GM10847 (cell line): ENCODE results near the gene TP53I13.
A peak's percentile ranks its signal among the peaks of the same experiment; 100 is the strongest.

Experiments used
- POLR2A ChIP-seq: IDR thresholded peaks from 2 replicates; pipeline ENCODE4 v1.6.1; 2011; ENCODE audit not compliant: insufficient read length; ENCODE audit errors: extremely low read depth

TP53I13 gene

DNA sequence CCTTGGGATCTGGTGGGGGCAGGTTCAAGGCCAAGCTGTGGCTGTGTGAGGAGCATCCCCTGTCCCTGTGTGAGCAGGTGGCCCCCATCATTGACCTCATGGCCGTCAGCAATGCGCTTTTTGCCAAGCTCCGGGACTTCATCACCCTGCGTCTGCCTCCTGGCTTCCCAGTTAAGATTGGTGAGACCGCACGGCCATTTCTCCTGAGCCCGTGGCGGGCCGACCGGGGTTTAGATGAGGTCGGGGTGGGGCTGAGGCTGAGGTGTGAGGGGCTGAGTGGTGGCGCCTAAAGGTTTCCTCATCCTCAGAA lies 43.5 kb downstream of the TP53I13 start:
- no peak for TF ChIP-seq POLR2A

- no peak for TF ChIP-seq POLR2A
Observed at GRCh38 chr17:29612404-29613280, 44.1 kb downstream of the TP53I13 start.

GRCh38 chr17:29613352-29613837 lies 44.9 kb downstream of the TP53I13 start:
- no peak for TF ChIP-seq POLR2A

- TF ChIP-seq POLR2A: no peak
Observed at GRCh38 chr17:29613856-29614255, 45.4 kb downstream of the TP53I13 start.

- TF ChIP-seq POLR2A: no peak
Observed at GRCh38 chr17:29614349-29615047, 46.0 kb downstream of the TP53I13 start.

- no peak for TF ChIP-seq POLR2A
Observed at GRCh38 chr17:29615048-29615385, 46.5 kb downstream of the TP53I13 start.

- TF ChIP-seq POLR2A: no peak
Observed at GRCh38 chr17:29615492-29616299, 47.2 kb downstream of the TP53I13 start.

GRCh38 chr17:29616300-29617048 lies 48.0 kb downstream of the TP53I13 start:
- no peak for TF ChIP-seq POLR2A

DNA sequence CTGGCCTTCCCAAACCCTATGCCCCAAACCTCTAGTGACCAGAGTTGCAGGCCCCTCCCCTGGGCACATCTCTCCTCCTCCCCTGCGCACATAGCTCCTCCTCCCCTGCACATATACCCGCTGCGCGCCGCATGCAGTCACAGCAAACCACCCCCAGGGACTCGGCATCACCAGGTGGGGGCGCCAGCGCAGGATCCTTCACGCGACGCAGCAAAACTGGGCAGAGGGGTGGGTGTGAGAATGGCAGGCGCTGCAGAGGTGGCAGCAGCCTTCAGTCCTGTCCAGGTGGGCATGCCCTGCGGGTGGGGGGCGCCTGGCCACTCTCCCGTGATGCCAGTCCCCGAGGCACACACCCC lies 48.6 kb downstream of the TP53I13 start:
- TF ChIP-seq POLR2A: no peak

- TF ChIP-seq POLR2A: peak; percentile 23
Observed at GRCh38 chr17:29617481-29618271, 49.2 kb downstream of the TP53I13 start.

GRCh38 chr17:29618272-29619065 lies 50.0 kb downstream of the TP53I13 start:
- no peak for TF ChIP-seq POLR2A

- no peak for TF ChIP-seq POLR2A
Observed at GRCh38 chr17:29619251-29619650, 50.8 kb downstream of the TP53I13 start.

DNA sequence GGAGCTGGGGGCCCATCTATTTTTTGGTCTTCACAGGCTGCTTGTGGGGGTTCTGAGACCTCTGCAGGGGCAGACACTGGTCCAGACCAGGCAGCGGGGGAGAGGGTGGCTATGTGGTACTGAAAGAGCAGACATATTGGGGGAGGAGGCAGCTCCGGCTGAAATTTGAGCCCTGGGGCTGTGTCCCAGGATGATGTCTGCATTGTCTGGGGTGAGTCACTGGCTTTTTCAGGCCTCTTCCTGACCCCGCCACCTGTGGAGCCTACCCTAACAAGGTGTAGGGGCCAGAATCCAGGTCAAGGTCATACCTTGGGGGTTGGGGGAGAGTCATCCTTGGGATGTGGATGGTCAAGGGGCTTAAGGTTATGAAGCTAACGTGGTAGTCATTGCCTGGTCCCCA lies 51.8 kb downstream of the TP53I13 start:
- no peak for TF ChIP-seq POLR2A
